GM12878 (cell line): Measurements from ENCODE around the gene PRM3. TPM values are rescaled to one million over a fixed set of nuclear protein-coding genes. Genes with fewer than 3 reads are reported as not detected.
"Not testable (repeated sequence)": the region's sequence is repeated elsewhere in the genome, so short reads cannot be mapped to it uniquely, and the experiment has no call there.

ENCODE experiments used
- ATAC-seq: fragments of 200-7000 bp; cut with Tn5 transposase; 3 replicates; pipeline ENCODE4 v1.9.1; 2020; ENCODE audit warnings: mild to moderate bottlenecking, moderate library complexity
- BruUV-seq: library from RNA; stranded (reverse); fragments of 400-500 nt; replicated peaks from 2 replicates; lab custom pipeline; 2021; lab: Mats Ljungman, UMichigan
- CTCF ChIA-PET: fragments of 300-600 bp; sonication (Branson Sonifier 250); formaldehyde crosslinking; extraction: SDS; loops from one replicate; lab custom pipeline; 2021; ENCODE audit warnings: inconsistent platforms; lab: Yijun Ruan, JAX
- POLR2A ChIA-PET: fragments of 350-600 bp; formaldehyde crosslinking; extraction: SDS; loops from one replicate; lab custom pipeline; 2021; ENCODE audit warnings: inconsistent platforms; lab: Charles Lee
- RAD21 ChIA-PET: fragments of 300-600 bp; sonication (Branson Sonifier 250); formaldehyde crosslinking; loops from one replicate; lab custom pipeline; 2023; ENCODE audit warnings: antibody characterized with exemption; ENCODE audit not compliant: unreplicated experiment; lab: Charles Lee
- SMC1A ChIA-PET: fragments of 300-600 bp; sonication (Branson Sonifier 250); formaldehyde crosslinking; loops from one replicate; lab custom pipeline; 2023; ENCODE audit not compliant: unreplicated experiment, uncharacterized antibody; lab: Charles Lee
- DNase-seq: peaks from one replicate; pipeline ENCODE4 v3.0.0-alpha.2; 2011; ENCODE audit warnings: low read depth, low spot score
- FAIRE-seq: peaks from 3 replicates; lab custom pipeline; 2011; peaks lifted over from hg19 to GRCh38; lab: Jason Lieb, UNC
- H2AFZ ChIP-seq: 2 replicates; pipeline ENCODE4 v1.6.0; 2011; ENCODE audit warnings: low read depth, low read length, control low read depth; ENCODE audit not compliant: control insufficient read depth
- H3K27ac ChIP-seq: 2 replicates; pipeline ENCODE4 v1.5.1; 2011; ENCODE audit warnings: control low read depth; ENCODE audit not compliant: control insufficient read depth, insufficient read depth
- H3K27me3 ChIP-seq, 2 experiments: replicated peaks in 1 of 2; 2 replicates each; pipeline versions ENCODE4 v1.6.0 to v1.6.1; 2011; ENCODE audit warnings: low read length in 1 of 2; ENCODE audit not compliant: control insufficient read depth in 2 of 2, insufficient read depth in 2 of 2
- H3K36me3 ChIP-seq, 2 experiments: 2 replicates each; pipeline ENCODE4 v1.5.1; 2011; ENCODE audit warnings: low read length in 1 of 2; ENCODE audit not compliant: control insufficient read depth in 2 of 2, insufficient read depth in 2 of 2
- H3K4me1 ChIP-seq: 2 replicates; pipeline ENCODE4 v1.6.1; 2011; ENCODE audit warnings: mild to moderate bottlenecking, low read length, moderate library complexity, mixed read lengths; ENCODE audit not compliant: control insufficient read depth, insufficient read depth
- H3K4me2 ChIP-seq: 2 replicates; pipeline ENCODE4 v1.6.0; 2011; ENCODE audit warnings: control low read depth; ENCODE audit not compliant: control insufficient read depth, insufficient read depth
- H3K4me3 ChIP-seq: fragments of 200-600 bp; sonication (generic); 2 replicates; pipeline ENCODE4 v1.5.1; 2016
- H3K79me2 ChIP-seq: 2 replicates; pipeline ENCODE4 v1.6.0; 2011; ENCODE audit warnings: low read length; ENCODE audit not compliant: control insufficient read depth, insufficient read depth
- H3K9ac ChIP-seq: 2 replicates; pipeline ENCODE4 v1.8.0; 2011; ENCODE audit warnings: low read length, control low read depth, mixed read lengths; ENCODE audit not compliant: control insufficient read depth, insufficient read depth
- H3K9me3 ChIP-seq: replicated peaks from 3 replicates; pipeline ENCODE4 v1.5.1; 2011; ENCODE audit warnings: mild to moderate bottlenecking, low read length; ENCODE audit not compliant: control insufficient read depth, insufficient read depth
- H4K20me1 ChIP-seq: 2 replicates; pipeline ENCODE4 v1.6.0; 2011; ENCODE audit not compliant: control insufficient read depth, insufficient read depth
- ASH2L ChIP-seq: fragments of 300-600, 200-600 bp; sonication (generic); IDR thresholded peaks from 2 replicates; pipeline ENCODE4 v1.6.1; 2017; ENCODE audit warnings: low read depth, mild to moderate bottlenecking, borderline replicate concordance
- IRF4 ChIP-seq: IDR thresholded peaks from 2 replicates; pipeline ENCODE4 v1.6.1; 2011; ENCODE audit warnings: low read depth, low read length
- JUND ChIP-seq: IDR thresholded peaks from 2 replicates; pipeline ENCODE4 v1.6.1; 2012; ENCODE audit warnings: low read depth, mild to moderate bottlenecking, low read length, improper control_type of control experiment, moderate library complexity
- NFYB ChIP-seq: IDR thresholded peaks from 2 replicates; pipeline ENCODE4 v1.6.1; 2011; ENCODE audit warnings: low read depth, mild to moderate bottlenecking, low read length, improper control_type of control experiment, moderate library complexity; ENCODE audit not compliant: insufficient read depth
- PML ChIP-seq: IDR thresholded peaks from 2 replicates; pipeline ENCODE4 v1.6.1; 2012; ENCODE audit warnings: low read length, inconsistent platforms
- POU2F2 ChIP-seq: IDR thresholded peaks from 3 replicates; pipeline ENCODE4 v1.6.1; 2011; ENCODE audit warnings: low read depth, mild to moderate bottlenecking, low read length, borderline replicate concordance
- STAT3 ChIP-seq: IDR thresholded peaks from 2 replicates; pipeline ENCODE4 v1.6.1; 2011; ENCODE audit warnings: low read depth, low read length, improper control_type of control experiment
- ZNF592 ChIP-seq: fragments of 450-650 bp; IDR thresholded peaks from 2 replicates; pipeline ENCODE4 v1.6.1; 2017; ENCODE audit warnings: mild to moderate bottlenecking, moderate library complexity
- WGBS: methylation state at CpG from one replicate; pipeline ENCODE4 v1.1.6; 2016; ENCODE audit warnings: low lambda C conversion rate; ENCODE audit not compliant: insufficient replicate concordance, insufficient coverage; ENCODE audit errors: missing lambda C conversion rate; 5-methylcytosine and 5-hydroxymethylcytosine counted together
- in situ Hi-C: fragments of 300-500 bp; cut with MboI; formaldehyde crosslinking; loops from 9 replicates; pipeline ENCODE4 v1.14.3; 2018; ENCODE audit warnings: mixed read lengths
- intact Hi-C: fragments of 100-400 bp; cut with micrococcal nuclease; formaldehyde crosslinking; loops from one replicate; pipeline ENCODE4 v1.14.2; 2022; ENCODE audit not compliant: unreplicated experiment
- polyA plus RNA-seq, 11 experiments: library from polyadenylated mRNA; depleted of rRNA in 4 of 11; unstranded in 6 of 11; stranded (reverse) in 5 of 11; fragments of >200 nt; fragmentation: Nextera tagmentation in 4 of 11; fragmentation: Illumina TruSeq in 1 of 11; extraction: Ambion mirVana in 4 of 11; extraction: Trizol in 1 of 11; gene quantifications; 1 replicate in 1 of 11; 2 replicates in 10 of 11; pipeline versions ENCODE4 v1.2.1 to v1.2.3, GENCODE V29; 2011 to 2016; ENCODE audit warnings: inconsistent platforms in 2 of 11, missing spikeins in 2 of 11, low read depth in 1 of 11
- total RNA-seq, 4 experiments: library from RNA; depleted of rRNA in 3 of 4; stranded (reverse); fragments of >200 nt in 3 of 4; fragmentation: Illumina TruSeq in 1 of 4; extraction: Trizol in 1 of 4; gene quantifications; 2 replicates each; pipeline versions ENCODE4 v1.2.1 to v1.2.3, GENCODE V29; 2013 to 2021

PRM3 gene
- total and polyA plus RNA-seq, 10 of the 15 experiments (the other 5 are each of a cell fraction or from before 2014, with no cell fraction given) = not detected

GRCh38 chr16:11290102-11290893 is 16.9 kb upstream of the PRM3 start (continued):
- no peak for TF ChIP-seq POU2F2

GRCh38 chr16:11289696-11290095 is 16.3 kb upstream of the PRM3 start:
- in situ Hi-C loops, intact Hi-C loops, H3K9ac ChIP-seq, H3K36me3 ChIP-seq, BruUV-seq, H3K9me3 ChIP-seq, H3K4me2 ChIP-seq, H3K79me2 ChIP-seq, H2AFZ ChIP-seq, H3K4me3 ChIP-seq, H3K27me3 ChIP-seq, FAIRE-seq, POLR2A ChIA-PET, ATAC-seq, CTCF ChIA-PET, H4K20me1 ChIP-seq, H3K27ac ChIP-seq, DNase-seq: not testable (repeated sequence)
- 47% methylated on average over 4 of the region's 4 CpGs for WGBS
- peaks cover 15% of the 10 kb centered on the region for H3K4me1 ChIP-seq
- ChIA-PET SMC1A (interaction anchor here (1.1 kb wide), 1 partner anchor 21 kb away, joined by 3 read pairs; no protein-coding TSS in a partner anchor), RAD21 (interaction anchor here (1.2 kb wide), 1 partner anchor 34 kb away, joined by 4 read pairs; the partner anchor contains the start of gene SOCS1)

GRCh38 chr16:11289202-11289601 is 15.8 kb upstream of the PRM3 start:
- DNase-seq (no peak), ATAC-seq (no peak), FAIRE-seq (no peak)
- H3K4me2 ChIP-seq = no peak overlapping the region
- H3K4me3 ChIP-seq = no peak overlapping the region
- H4K20me1 ChIP-seq = no peaks in the 10 kb centered on the region
- in situ Hi-C loops (no loop called here), intact Hi-C loops (no loop called here)
- H2AFZ ChIP-seq = no peak overlapping the region
- H3K9me3 ChIP-seq = no peaks in the 10 kb centered on the region
- ChIA-PET POLR2A (interaction anchor here (1.0 kb wide), 1 partner anchor 15 kb away, joined by 3 read pairs; the partner anchor contains the start of gene PRM3), CTCF (no interaction called here), SMC1A (interaction anchor here (1.1 kb wide), 2 partner anchors 9 to 21 kb away, joined by 3 to 4 read pairs; no protein-coding TSS in a partner anchor), RAD21 (interaction anchor here (1.2 kb wide), 1 partner anchor 33 kb away, joined by 4 read pairs; the partner anchor contains the start of gene SOCS1)
- no peaks in the 10 kb centered on the region for H3K36me3 ChIP-seq
- no peak overlapping the region for H3K27ac ChIP-seq
- H3K4me1 ChIP-seq = peaks cover 15% of the 10 kb centered on the region
- 98% methylated on average over 2 of the region's 2 CpGs for WGBS
- no peaks in the 10 kb centered on the region for H3K27me3 ChIP-seq
- no TSS peak for BruUV-seq
- no peaks in the 10 kb centered on the region for H3K79me2 ChIP-seq
- no peak overlapping the region for H3K9ac ChIP-seq
- no peak for TF ChIP-seq IRF4
- TF ChIP-seq JUND = no peak
- no peak for TF ChIP-seq ASH2L
- no peak for TF ChIP-seq NFYB
- TF ChIP-seq ZNF592 = no peak
- no peak for TF ChIP-seq STAT3
- TF ChIP-seq PML = no peak
